Measurements from ENCODE around the gene PLXNA2. TPM values are rescaled to one million over a fixed set of nuclear protein-coding genes. Genes with fewer than 3 reads are reported as not detected.
A peak's percentile ranks its signal among the peaks of the same experiment; 100 is the strongest.

Gene PLXNA2
- total RNA-seq, 1 donor from 2014 or later, result 17.7 TPM

DNA sequence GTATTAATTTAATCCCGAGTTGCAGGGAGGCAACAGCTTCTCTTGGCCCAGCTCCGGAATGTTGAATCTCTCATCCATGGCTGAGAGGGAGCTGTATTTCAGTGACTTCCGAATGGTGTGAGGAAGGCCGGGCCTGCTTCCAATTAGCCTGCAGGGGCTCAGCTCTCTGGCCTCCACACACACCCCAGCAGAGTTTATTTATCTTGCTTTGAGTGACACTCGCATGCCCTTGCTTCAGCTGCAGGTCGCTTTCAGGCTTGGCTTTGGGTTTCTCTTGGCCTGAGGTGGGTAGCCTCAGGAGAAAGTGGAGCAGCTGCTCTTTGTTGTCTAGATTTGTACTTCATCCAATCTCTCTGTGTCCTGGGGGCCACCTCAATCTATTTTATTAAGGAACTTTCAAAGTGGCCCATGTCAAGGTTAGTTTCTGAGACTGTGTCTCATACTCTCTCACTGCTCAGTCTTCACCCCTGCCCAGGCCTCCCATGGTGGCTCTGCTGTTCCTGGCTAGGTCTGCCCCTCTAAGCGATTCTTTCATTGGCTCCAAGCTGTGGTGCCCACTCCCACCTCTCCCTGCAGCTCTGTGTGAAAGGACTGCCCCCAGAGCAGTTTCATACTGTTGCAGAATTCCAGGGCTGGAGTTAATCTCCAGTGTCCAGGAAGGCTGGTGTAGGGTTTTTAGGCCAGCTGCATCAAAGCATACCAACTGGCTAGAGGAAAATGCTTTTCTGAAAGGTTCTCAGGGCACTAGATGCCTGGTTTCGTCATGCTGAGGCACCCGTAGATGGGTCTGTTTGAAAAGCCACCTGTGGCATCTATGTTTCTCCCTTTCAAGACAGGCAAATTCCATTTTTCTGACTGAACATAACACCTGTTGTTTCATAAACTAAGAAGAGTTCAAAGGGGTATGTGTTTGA lies 153.5 kb downstream of the PLXNA2 start:
- Histone ChIP-seq H3K4me2 (ENCODE audit: low read length) (peak overlapping the region; percentile 25), H3K79me2 (ENCODE audit: insufficient read depth, low read length) (no peaks in the 10 kb centered on the region), H4K20me1 (ENCODE audit: insufficient read depth, low read length) (no peaks in the 10 kb centered on the region), H3K9me3 (ENCODE audit: insufficient read depth, low read depth, low read length) (no peaks in the 10 kb centered on the region), H3K27me3 (ENCODE audit: insufficient read depth, low read length) (no peaks in the 10 kb centered on the region), H3K9ac (ENCODE audit: low read length) (no peak overlapping the region), H3K4me1 (ENCODE audit: insufficient read depth, low read length) (peaks cover 7% of the 10 kb centered on the region), H3K27ac (ENCODE audit: low read depth, low read length) (no peak overlapping the region), H3K36me3 (ENCODE audit: insufficient read depth, low read length) (no peaks in the 10 kb centered on the region), H2AFZ (ENCODE audit: low read depth, low read length) (no peak overlapping the region), H3K4me3 (ENCODE audit: insufficient read depth, low read depth, low read length) (no peak overlapping the region)
- Mint-ChIP-seq H3K4me1 (ENCODE audit: low read depth, unreplicated experiment) (peaks cover 13% of the 10 kb centered on the region), H3K27ac (ENCODE audit: unreplicated experiment) (no peak overlapping the region), H3K27me3 (ENCODE audit: low read depth, unreplicated experiment) (peaks cover 2% of the 10 kb centered on the region), H3K4me3 (ENCODE audit: unreplicated experiment) (no peak overlapping the region), H3K9me3 (ENCODE audit: unreplicated experiment) (no peaks in the 10 kb centered on the region), H3K36me3 (ENCODE audit: low read depth, unreplicated experiment) (peaks cover 23% of the 10 kb centered on the region)
- FAIRE-seq (no peak), DNase-seq (ENCODE audit: low read depth) (peak; percentile 10)
- TF ChIP-seq EZH2 (IDR thresholded peaks at IDR 0.05; ENCODE audit: insufficient read depth, low read length), result no peak
- TF ChIP-seq, protein P1, sequence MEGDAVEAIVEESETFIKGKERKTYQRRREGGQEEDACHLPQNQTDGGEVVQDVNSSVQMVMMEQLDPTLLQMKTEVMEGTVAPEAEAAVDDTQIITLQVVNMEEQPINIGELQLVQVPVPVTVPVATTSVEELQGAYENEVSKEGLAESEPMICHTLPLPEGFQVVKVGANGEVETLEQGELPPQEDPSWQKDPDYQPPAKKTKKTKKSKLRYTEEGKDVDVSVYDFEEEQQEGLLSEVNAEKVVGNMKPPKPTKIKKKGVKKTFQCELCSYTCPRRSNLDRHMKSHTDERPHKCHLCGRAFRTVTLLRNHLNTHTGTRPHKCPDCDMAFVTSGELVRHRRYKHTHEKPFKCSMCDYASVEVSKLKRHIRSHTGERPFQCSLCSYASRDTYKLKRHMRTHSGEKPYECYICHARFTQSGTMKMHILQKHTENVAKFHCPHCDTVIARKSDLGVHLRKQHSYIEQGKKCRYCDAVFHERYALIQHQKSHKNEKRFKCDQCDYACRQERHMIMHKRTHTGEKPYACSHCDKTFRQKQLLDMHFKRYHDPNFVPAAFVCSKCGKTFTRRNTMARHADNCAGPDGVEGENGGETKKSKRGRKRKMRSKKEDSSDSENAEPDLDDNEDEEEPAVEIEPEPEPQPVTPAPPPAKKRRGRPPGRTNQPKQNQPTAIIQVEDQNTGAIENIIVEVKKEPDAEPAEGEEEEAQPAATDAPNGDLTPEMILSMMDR (IDR thresholded peaks at IDR 0.05; ENCODE audit: insufficient read depth, low read depth, low read length), result no peak

DNA sequence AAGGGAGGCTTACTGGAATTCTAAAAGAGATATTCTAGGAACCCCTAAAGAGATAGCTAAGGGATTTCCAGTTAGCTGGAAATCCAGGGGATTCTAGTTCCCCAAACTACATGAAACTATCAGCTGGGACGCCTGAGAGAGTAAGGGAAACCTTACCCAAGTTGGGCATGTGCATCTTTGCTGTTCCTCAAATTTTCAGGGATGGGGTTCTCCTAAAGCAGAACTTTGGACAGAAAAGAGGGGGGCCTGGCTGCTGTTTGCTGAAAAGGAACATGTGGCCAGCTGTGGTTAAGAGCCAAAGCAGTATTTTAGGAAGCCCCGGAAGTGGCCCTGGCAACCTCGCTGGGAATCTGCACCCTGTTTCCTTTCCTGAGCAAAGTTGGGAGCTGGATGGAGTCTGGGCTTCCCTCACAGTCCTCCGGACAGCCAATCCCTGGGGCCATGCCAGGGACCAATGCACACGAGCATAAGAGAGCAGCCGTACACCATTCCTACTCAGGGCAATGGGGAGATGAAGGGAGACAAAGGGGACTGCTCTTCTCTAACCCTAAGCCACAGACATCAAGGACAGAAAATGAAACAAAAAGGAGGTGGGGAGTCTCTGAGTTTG lies 154.3 kb downstream of the PLXNA2 start:
- H3K36me3 Mint-ChIP-seq (ENCODE audit: low read depth, unreplicated experiment), result peaks cover 18% of the 10 kb centered on the region
- no peak overlapping the region for H3K27ac Mint-ChIP-seq (ENCODE audit: unreplicated experiment)
- no peaks in the 10 kb centered on the region for H3K79me2 ChIP-seq (ENCODE audit: insufficient read depth, low read length)
- peaks cover 15% of the 10 kb centered on the region for H3K4me1 Mint-ChIP-seq (ENCODE audit: low read depth, unreplicated experiment)
- TF ChIP-seq EZH2 (IDR thresholded peaks at IDR 0.05; ENCODE audit: insufficient read depth, low read length), result no peak
- TF ChIP-seq, protein P1 (IDR thresholded peaks at IDR 0.05; ENCODE audit: insufficient read depth, low read depth, low read length), result no peak
- no peak overlapping the region for H2AFZ ChIP-seq (ENCODE audit: low read depth, low read length)
- no peak overlapping the region for H3K27ac ChIP-seq (ENCODE audit: low read depth, low read length)
- no peak for FAIRE-seq
- H3K9ac ChIP-seq (ENCODE audit: low read length), result no peak overlapping the region
- H3K36me3 ChIP-seq (ENCODE audit: insufficient read depth, low read length), result no peaks in the 10 kb centered on the region
- DNase-seq (ENCODE audit: low read depth), result no peak
- H3K27me3 ChIP-seq (ENCODE audit: insufficient read depth, low read length), result no peaks in the 10 kb centered on the region
- peaks cover 2% of the 10 kb centered on the region for H3K27me3 Mint-ChIP-seq (ENCODE audit: low read depth, unreplicated experiment)
- H3K4me3 ChIP-seq (ENCODE audit: insufficient read depth, low read depth, low read length), result no peak overlapping the region
- H4K20me1 ChIP-seq (ENCODE audit: insufficient read depth, low read length), result no peaks in the 10 kb centered on the region
- H3K9me3 Mint-ChIP-seq (ENCODE audit: unreplicated experiment), result no peaks in the 10 kb centered on the region
- H3K4me2 ChIP-seq (ENCODE audit: low read length), result peak overlapping the region; percentile 25
- H3K4me3 Mint-ChIP-seq (ENCODE audit: unreplicated experiment), result no peak overlapping the region
- no peaks in the 10 kb centered on the region for H3K9me3 ChIP-seq (ENCODE audit: insufficient read depth, low read depth, low read length)
- H3K4me1 ChIP-seq (ENCODE audit: insufficient read depth, low read length), result peaks cover 7% of the 10 kb centered on the region

All from astrocyte (in vitro differentiated cells and primary cell).